Hematopoietic multipotent progenitor cell treated with erythropoietin and hydrocortisone succinate and interleukin-3 and kit ligand, for 15 days (in vitro differentiated cells): ENCODE results near the gene HYAL1.

Source experiments
- DNase-seq: peaks from one replicate; pipeline ENCODE4 v3.0.0-alpha.2; 2015; ENCODE audit warnings: low spot score

HYAL1 gene

GRCh38 chr3:50260027-50260941 is 43.1 kb downstream of the HYAL1 start:
- peak; percentile 83 for DNase-seq

- no peak for DNase-seq
Observed at GRCh38 chr3:50259432-50260026, 43.8 kb downstream of the HYAL1 start.

GRCh38 chr3:50258979-50259378 is 44.4 kb downstream of the HYAL1 start:
- DNase-seq, result no peak

- DNase-seq, result no peak
Observed at GRCh38 chr3:50258029-50258680, 45.2 kb downstream of the HYAL1 start.

- peak; percentile 42 for DNase-seq
Observed at GRCh38 chr3:50256978-50257890, 46.1 kb downstream of the HYAL1 start.

GRCh38 chr3:50255251-50255615 is 48.1 kb downstream of the HYAL1 start:
- DNase-seq, result no peak

- no peak for DNase-seq
Observed at GRCh38 chr3:50254577-50255250, 48.7 kb downstream of the HYAL1 start.

GRCh38 chr3:50251220-50251619 is 52.2 kb downstream of the HYAL1 start:
- peak; percentile 78 for DNase-seq

- no peak for DNase-seq
Observed at GRCh38 chr3:50250514-50250913, 52.9 kb downstream of the HYAL1 start.
